Activated CD4-positive, alpha-beta T cell treated with anti-CD3 and anti-CD28 coated beads, Interleukin-2, amount 10 ng/mL, durations not matched to agents 7 days and 5 days (primary cell): ENCODE measurements around the gene PLD4. TPM values are rescaled to one million over a fixed set of nuclear protein-coding genes. Genes with fewer than 3 reads are reported as not detected.

ENCODE experiments used
- CTCF ChIA-PET: fragments of 350-600 bp; sonication (Branson Sonifier 250); formaldehyde crosslinking; loops from one replicate; lab custom pipeline; 2021; ENCODE audit warnings: antibody characterized with exemption; lab: Charles Lee
- POLR2A ChIA-PET: fragments of 350-600 bp; sonication (Branson Sonifier 250); formaldehyde crosslinking; loops from one replicate; lab custom pipeline; 2021; ENCODE audit warnings: antibody characterized with exemption; lab: Charles Lee
- DNase-seq: peaks from one replicate; pipeline ENCODE4 v3.0.0-alpha.2; 2020
- H3K27ac Mint-ChIP-seq: one replicate; pipeline ENCODE4 v1.8.0; 2021; ENCODE audit warnings: mild to moderate bottlenecking, moderate library complexity, mixed read lengths
- H3K27me3 Mint-ChIP-seq: one replicate; pipeline ENCODE4 v1.8.0; 2021; ENCODE audit warnings: mixed read lengths
- H3K36me3 Mint-ChIP-seq: one replicate; pipeline ENCODE4 v1.8.0; 2021; ENCODE audit warnings: low read depth, mixed read lengths
- H3K4me1 Mint-ChIP-seq: one replicate; pipeline ENCODE4 v1.8.0; 2021; ENCODE audit warnings: mixed read lengths
- H3K4me3 Mint-ChIP-seq: one replicate; pipeline ENCODE4 v1.8.0; 2021; ENCODE audit warnings: mild to moderate bottlenecking, moderate library complexity, mixed read lengths
- H3K9me3 Mint-ChIP-seq: one replicate; pipeline ENCODE4 v1.8.0; 2021; ENCODE audit warnings: mixed read lengths
- total RNA-seq, 2 experiments: library from RNA; stranded (reverse); gene quantifications; one replicate each; pipeline ENCODE4 v1.2.3, GENCODE V29; 2021

Gene PLD4
- total RNA-seq, 2 experiments from 2014 or later = not detected

- POLR2A ChIA-PET = no interaction called here
- CTCF ChIA-PET = no interaction called here
- Mint-ChIP-seq H3K4me1 (no peaks in the 10 kb centered on the region), H3K36me3 (no peaks in the 10 kb centered on the region), H3K4me3 (no peak overlapping the region), H3K27ac (no peak overlapping the region), H3K9me3 (no peaks in the 10 kb centered on the region), H3K27me3 (peaks cover 15% of the 10 kb centered on the region)
- no peak for DNase-seq
Measured at GRCh38 chr14:104956290-104956890, 31.7 kb downstream of the PLD4 start.

- Mint-ChIP-seq H3K27me3 (peaks cover 15% of the 10 kb centered on the region), H3K4me3 (no peak overlapping the region), H3K4me1 (no peaks in the 10 kb centered on the region), H3K27ac (no peak overlapping the region), H3K36me3 (no peaks in the 10 kb centered on the region), H3K9me3 (no peaks in the 10 kb centered on the region)
- ChIA-PET CTCF (no interaction called here), POLR2A (no interaction called here)
- DNase-seq = no peak
Measured at GRCh38 chr14:104957146-104958113, 32.8 kb downstream of the PLD4 start.

GRCh38 chr14:104964546-104964945, 39.9 kb downstream of the PLD4 start:
- Mint-ChIP-seq H3K27ac (no peak overlapping the region), H3K36me3 (no peaks in the 10 kb centered on the region), H3K9me3 (no peaks in the 10 kb centered on the region), H3K27me3 (peaks cover 9% of the 10 kb centered on the region), H3K4me1 (no peaks in the 10 kb centered on the region), H3K4me3 (no peak overlapping the region)
- POLR2A ChIA-PET = no interaction called here
- DNase-seq = no peak
- CTCF ChIA-PET = interaction anchor here (0.7 to 2.9 kb wide), 2 partner anchors 10 to 24 kb away, joined by 4 to 9 read pairs; no protein-coding TSS in a partner anchor

DNA sequence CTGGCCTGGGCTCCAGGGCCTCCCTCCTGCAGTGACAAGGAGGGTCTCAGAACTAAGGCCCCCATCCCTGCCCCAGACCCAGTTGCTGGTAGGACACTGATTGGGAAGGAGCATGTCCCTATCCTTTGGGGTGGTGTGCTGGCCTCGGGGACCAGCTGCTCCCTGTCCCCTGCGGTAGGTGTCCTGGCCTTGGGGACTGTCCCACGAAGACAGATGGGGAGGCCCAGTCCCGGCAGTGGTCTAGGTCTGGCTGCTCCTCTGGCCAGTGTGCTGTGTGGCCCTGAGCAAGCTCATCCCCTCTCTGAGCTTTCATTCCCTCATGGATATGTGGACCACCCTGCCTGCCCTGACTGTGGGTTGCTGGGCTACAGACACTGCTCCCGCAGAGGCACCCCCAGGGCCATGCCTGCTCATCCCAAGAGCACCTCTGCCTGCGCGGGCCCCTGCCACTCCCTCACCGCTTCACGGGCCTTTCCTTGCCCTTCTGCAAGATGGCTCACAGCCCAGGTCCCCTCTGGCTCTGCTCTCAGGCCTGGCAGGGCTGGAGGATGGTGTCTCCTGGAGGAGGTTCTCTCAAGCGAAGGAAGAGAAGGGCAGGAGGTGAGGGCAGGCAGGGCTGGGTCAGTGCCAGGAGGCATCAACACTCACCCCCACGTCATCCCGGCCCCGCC, 41.0 kb downstream of the PLD4 start:
- no peaks in the 10 kb centered on the region for H3K36me3 Mint-ChIP-seq

GRCh38 chr14:104966261-104966865, 41.7 kb downstream of the PLD4 start:
- H3K9me3 Mint-ChIP-seq = no peaks in the 10 kb centered on the region
- H3K4me3 Mint-ChIP-seq = no peak overlapping the region
- H3K36me3 Mint-ChIP-seq = no peaks in the 10 kb centered on the region
- no peak for DNase-seq
- POLR2A ChIA-PET = no interaction called here
- CTCF ChIA-PET = interaction anchor here (0.6 to 1.2 kb wide), 3 partner anchors 9 to 79 kb away, joined by 3 read pairs; no protein-coding TSS in a partner anchor
- H3K4me1 Mint-ChIP-seq = no peaks in the 10 kb centered on the region
- H3K27ac Mint-ChIP-seq = no peak overlapping the region
- peaks cover 3% of the 10 kb centered on the region for H3K27me3 Mint-ChIP-seq

More for the DNA sequence above, 41.0 kb downstream of the PLD4 start:
- no peaks in the 10 kb centered on the region for H3K4me1 Mint-ChIP-seq
- no peak for DNase-seq
- H3K9me3 Mint-ChIP-seq = no peaks in the 10 kb centered on the region
- no peak overlapping the region for H3K27ac Mint-ChIP-seq
- H3K27me3 Mint-ChIP-seq = peaks cover 3% of the 10 kb centered on the region
- H3K4me3 Mint-ChIP-seq = no peak overlapping the region
- POLR2A ChIA-PET = no interaction called here
- CTCF ChIA-PET = interaction anchor here (2.9 kb wide), 1 partner anchor 8 kb away, joined by 9 read pairs; no protein-coding TSS in a partner anchor

DNA sequence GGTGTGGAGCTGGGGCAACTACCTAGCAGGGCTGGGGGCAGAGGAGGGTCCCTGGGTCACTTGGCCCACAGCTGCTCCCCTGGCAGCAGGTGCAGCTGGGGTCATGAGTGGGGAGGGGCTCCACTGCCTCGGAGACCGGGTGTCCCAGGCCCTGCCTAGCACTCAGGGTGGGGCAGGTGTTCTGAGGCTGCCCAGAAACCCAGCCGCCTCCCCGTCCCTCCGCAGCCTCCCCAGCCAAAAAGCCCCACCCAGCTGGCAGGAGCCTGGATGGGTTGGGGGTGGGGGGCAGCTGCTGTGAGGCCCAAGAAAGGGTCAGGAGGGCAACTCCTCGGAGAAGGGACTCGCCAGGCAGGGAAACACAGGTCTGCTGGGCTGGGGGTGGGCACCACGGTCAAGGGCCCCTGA, 42.3 kb downstream of the PLD4 start:
- ChIA-PET POLR2A (no interaction called here), CTCF (interaction anchor here (0.6 to 1.2 kb wide), 3 partner anchors 8 to 78 kb away, joined by 3 read pairs; no protein-coding TSS in a partner anchor)
- Mint-ChIP-seq H3K27me3 (peaks cover 3% of the 10 kb centered on the region), H3K36me3 (no peaks in the 10 kb centered on the region), H3K4me1 (no peaks in the 10 kb centered on the region), H3K27ac (no peak overlapping the region), H3K9me3 (no peaks in the 10 kb centered on the region), H3K4me3 (no peak overlapping the region)
- DNase-seq = no peak

- DNase-seq = no peak
- no peaks in the 10 kb centered on the region for H3K4me1 Mint-ChIP-seq
- H3K36me3 Mint-ChIP-seq = no peaks in the 10 kb centered on the region
- POLR2A ChIA-PET = no interaction called here
- CTCF ChIA-PET = interaction anchor here (0.8 to 1.2 kb wide), 2 partner anchors 8 to 78 kb away, joined by 3 read pairs; no protein-coding TSS in a partner anchor
- peaks cover 3% of the 10 kb centered on the region for H3K27me3 Mint-ChIP-seq
- H3K27ac Mint-ChIP-seq = no peak overlapping the region
- H3K9me3 Mint-ChIP-seq = no peaks in the 10 kb centered on the region
- H3K4me3 Mint-ChIP-seq = no peak overlapping the region
Measured at GRCh38 chr14:104967386-104968152, 42.9 kb downstream of the PLD4 start.

DNA sequence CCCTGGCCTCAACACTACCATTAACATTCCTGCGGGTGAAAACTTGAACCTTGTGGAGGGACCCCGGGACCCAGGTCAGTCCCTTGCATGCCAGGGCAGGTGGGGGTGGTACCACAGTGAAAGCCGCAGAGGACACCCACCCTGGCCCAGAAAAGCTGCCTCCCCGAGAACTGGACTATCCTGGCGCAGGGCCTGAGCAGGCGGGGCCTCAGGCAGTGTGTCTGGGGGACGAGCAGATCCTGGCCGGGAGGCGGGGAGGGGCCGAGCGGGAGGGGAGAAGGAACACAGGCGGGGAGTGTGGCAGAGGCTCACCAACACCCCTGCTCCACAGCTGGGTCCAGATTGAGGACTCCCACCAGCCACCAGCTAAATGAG, 43.5 kb downstream of the PLD4 start:
- H3K27ac Mint-ChIP-seq = no peak overlapping the region
- no peaks in the 10 kb centered on the region for H3K4me1 Mint-ChIP-seq
- H3K9me3 Mint-ChIP-seq = no peaks in the 10 kb centered on the region
- CTCF ChIA-PET = no interaction called here
- H3K27me3 Mint-ChIP-seq = peaks cover 3% of the 10 kb centered on the region
- H3K4me3 Mint-ChIP-seq = no peak overlapping the region
- no peak for DNase-seq
- no peaks in the 10 kb centered on the region for H3K36me3 Mint-ChIP-seq
- POLR2A ChIA-PET = no interaction called here

- POLR2A ChIA-PET = no interaction called here
- no peak overlapping the region for H3K4me3 Mint-ChIP-seq
- no peaks in the 10 kb centered on the region for H3K4me1 Mint-ChIP-seq
- no peaks in the 10 kb centered on the region for H3K9me3 Mint-ChIP-seq
- H3K36me3 Mint-ChIP-seq = no peaks in the 10 kb centered on the region
- peaks cover 3% of the 10 kb centered on the region for H3K27me3 Mint-ChIP-seq
- no peak overlapping the region for H3K27ac Mint-ChIP-seq
- DNase-seq = no peak
- CTCF ChIA-PET = interaction anchor here (8.4 kb wide), 1 partner anchor 76 kb away, joined by 94 read pairs; no protein-coding TSS in a partner anchor
Measured at GRCh38 chr14:104968541-104969401, 44.1 kb downstream of the PLD4 start.

GRCh38 chr14:104969741-104970230, 45.1 kb downstream of the PLD4 start:
- Mint-ChIP-seq H3K27me3 (peaks cover 3% of the 10 kb centered on the region), H3K9me3 (no peaks in the 10 kb centered on the region), H3K4me1 (no peaks in the 10 kb centered on the region), H3K27ac (no peak overlapping the region), H3K4me3 (no peak overlapping the region), H3K36me3 (no peaks in the 10 kb centered on the region)
- no peak for DNase-seq
- ChIA-PET CTCF (interaction anchor here (8.4 kb wide), 1 partner anchor 75 kb away, joined by 94 read pairs; no protein-coding TSS in a partner anchor), POLR2A (no interaction called here)
